ENCODE measurements around the gene CHRNA5.
"Not testable (repeated sequence)": the region's sequence is repeated elsewhere in the genome, so short reads cannot be mapped to it uniquely, and the experiment has no call there.

The CHRNA5 gene

GRCh38 chr15:78551902-78552301 lies 13.4 kb upstream of the CHRNA5 start:
- no peak for TF ChIP-seq CTCF (IDR thresholded peaks at IDR 0.05; ENCODE audit: poor library complexity, severe bottlenecking)
- Histone ChIP-seq H3K9me3 (ENCODE audit: severe bottlenecking) (no peaks in the 10 kb centered on the region), H3K27me3 (ENCODE audit: insufficient read depth, poor library complexity, severe bottlenecking) (no peaks in the 10 kb centered on the region), H3K36me3 (ENCODE audit: low read depth) (peaks cover 36% of the 10 kb centered on the region), H3K4me1 (ENCODE audit: insufficient read depth, poor library complexity, severe bottlenecking) (no peaks in the 10 kb centered on the region), H3K27ac (ENCODE audit: poor library complexity, severe bottlenecking) (no peak overlapping the region), H3K4me3 (ENCODE audit: severe bottlenecking) (no peak overlapping the region)
- no peak for ATAC-seq (ENCODE audit: low read depth)
- DNase-seq (ENCODE audit: low spot score) = no peak

GRCh38 chr15:78552597-78552996 lies 12.7 kb upstream of the CHRNA5 start:
- Histone ChIP-seq H3K27ac (ENCODE audit: poor library complexity, severe bottlenecking) (no peak overlapping the region), H3K4me1 (ENCODE audit: insufficient read depth, poor library complexity, severe bottlenecking) (no peaks in the 10 kb centered on the region)

GRCh38 chr15:78560201-78560600 lies 5.1 kb upstream of the CHRNA5 start:
- not testable (repeated sequence) for ATAC-seq (ENCODE audit: low read depth); DNase-seq (ENCODE audit: low spot score)

More at GRCh38 chr15:78552597-78552996, 12.7 kb upstream of the CHRNA5 start:
- no peak for DNase-seq (ENCODE audit: low spot score)
- no peak for TF ChIP-seq CTCF (IDR thresholded peaks at IDR 0.05; ENCODE audit: poor library complexity, severe bottlenecking)
- Histone ChIP-seq H3K36me3 (ENCODE audit: low read depth) (peaks cover 29% of the 10 kb centered on the region), H3K4me3 (ENCODE audit: severe bottlenecking) (no peak overlapping the region), H3K27me3 (ENCODE audit: insufficient read depth, poor library complexity, severe bottlenecking) (no peaks in the 10 kb centered on the region), H3K9me3 (ENCODE audit: severe bottlenecking) (no peaks in the 10 kb centered on the region)
- ATAC-seq (ENCODE audit: low read depth) = 0 out of 3 replicates have a peak, but pooled peaks have one; percentile 15

GRCh38 chr15:78561490-78561889 lies 3.8 kb upstream of the CHRNA5 start:
- Histone ChIP-seq H3K27me3 (ENCODE audit: insufficient read depth, poor library complexity, severe bottlenecking) (no peaks in the 10 kb centered on the region), H3K9me3 (ENCODE audit: severe bottlenecking) (no peaks in the 10 kb centered on the region), H3K4me3 (ENCODE audit: severe bottlenecking) (no peak overlapping the region), H3K36me3 (ENCODE audit: low read depth) (no peaks in the 10 kb centered on the region), H3K4me1 (ENCODE audit: insufficient read depth, poor library complexity, severe bottlenecking) (peaks cover 4% of the 10 kb centered on the region), H3K27ac (ENCODE audit: poor library complexity, severe bottlenecking) (no peak overlapping the region)
- ATAC-seq (ENCODE audit: low read depth) (no peak), DNase-seq (ENCODE audit: low spot score) (no peak)
- no peak for TF ChIP-seq CTCF (IDR thresholded peaks at IDR 0.05; ENCODE audit: poor library complexity, severe bottlenecking)

More at GRCh38 chr15:78560201-78560600, 5.1 kb upstream of the CHRNA5 start:
- not testable (repeated sequence) for H3K27ac ChIP-seq (ENCODE audit: poor library complexity, severe bottlenecking); H3K9me3 ChIP-seq (ENCODE audit: severe bottlenecking); H3K4me1 ChIP-seq (ENCODE audit: insufficient read depth, poor library complexity, severe bottlenecking); H3K36me3 ChIP-seq (ENCODE audit: low read depth); H3K27me3 ChIP-seq (ENCODE audit: insufficient read depth, poor library complexity, severe bottlenecking); H3K4me3 ChIP-seq (ENCODE audit: severe bottlenecking)

GRCh38 chr15:78563092-78563491 lies 2.2 kb upstream of the CHRNA5 start:
- no peak for TF ChIP-seq CTCF (IDR thresholded peaks at IDR 0.05; ENCODE audit: poor library complexity, severe bottlenecking)

More at GRCh38 chr15:78563092-78563491, 2.2 kb upstream of the CHRNA5 start:
- Histone ChIP-seq H3K4me3 (ENCODE audit: severe bottlenecking) (no peak overlapping the region), H3K36me3 (ENCODE audit: low read depth) (no peaks in the 10 kb centered on the region), H3K4me1 (ENCODE audit: insufficient read depth, poor library complexity, severe bottlenecking) (peaks cover 12% of the 10 kb centered on the region), H3K9me3 (ENCODE audit: severe bottlenecking) (no peaks in the 10 kb centered on the region), H3K27me3 (ENCODE audit: insufficient read depth, poor library complexity, severe bottlenecking) (no peaks in the 10 kb centered on the region), H3K27ac (ENCODE audit: poor library complexity, severe bottlenecking) (no peak overlapping the region)
- ATAC-seq (ENCODE audit: low read depth) (no peak), DNase-seq (ENCODE audit: low spot score) (no peak)
